SK-MEL-5 (cell line): ENCODE data around the gene DHX35. TPM values are rescaled to one million over a fixed set of nuclear protein-coding genes. Genes with fewer than 3 reads are reported as not detected.
A peak's percentile ranks its signal among the peaks of the same experiment; 100 is the strongest.

Source experiments
- DNase-seq: peaks from one replicate; pipeline ENCODE4 v3.0.0-alpha.2; 2016; ENCODE audit warnings: low read depth, low spot score
- in situ Hi-C: cut with HindIII; loops from 2 replicates; pipeline ENCODE4 v1.10.0; 2016; ENCODE audit warnings: low sequenced_read_pairs, high pct_unique_total_duplicates, low pct_unique_long_range_greater_than_20kb
- total RNA-seq: library from RNA; depleted of rRNA; stranded (reverse); fragments of >200 nt; shearing (Covaris generic); gene quantifications from 2 replicates; pipeline ENCODE4 v1.2.3, GENCODE V29; 2014

Gene DHX35
- total RNA-seq, 1 experiment from 2014 or later: 21.3 TPM

GRCh38 chr20:39040116-39040515 is 78.0 kb downstream of the DHX35 start:
- in situ Hi-C loops: no loop called here
- DNase-seq: no peak

GRCh38 chr20:39041067-39041466 is 78.9 kb downstream of the DHX35 start:
- in situ Hi-C loops: no loop called here

GRCh38 chr20:39042279-39043150 is 80.4 kb downstream of the DHX35 start:
- in situ Hi-C loops: no loop called here
- DNase-seq: no peak

More at GRCh38 chr20:39041067-39041466, 78.9 kb downstream of the DHX35 start:
- DNase-seq: no peak

GRCh38 chr20:39044501-39044900 is 82.4 kb downstream of the DHX35 start:
- in situ Hi-C loops: no loop called here
- DNase-seq: no peak

GRCh38 chr20:39045676-39046075 is 83.5 kb downstream of the DHX35 start:
- no peak for DNase-seq
- in situ Hi-C loops: no loop called here

- DNase-seq: no peak
- in situ Hi-C loops: no loop called here
These were observed 85.4 kb downstream of the DHX35 start for GRCh38 chr20:39047417-39047985.

- DNase-seq: peak; percentile 86
- in situ Hi-C loops: no loop called here
These were observed 86.0 kb downstream of the DHX35 start for GRCh38 chr20:39048000-39048696.

GRCh38 chr20:39049148-39049547 is 87.0 kb downstream of the DHX35 start:
- no peak for DNase-seq
- in situ Hi-C loops: no loop called here

GRCh38 chr20:39049684-39050554 is 87.8 kb downstream of the DHX35 start:
- in situ Hi-C loops: no loop called here
- DNase-seq: peak; percentile 79

GRCh38 chr20:39050555-39050902 is 88.4 kb downstream of the DHX35 start:
- in situ Hi-C loops: no loop called here
- no peak for DNase-seq

GRCh38 chr20:39052676-39053075 is 90.5 kb downstream of the DHX35 start:
- in situ Hi-C loops: no loop called here
- no peak for DNase-seq

- no peak for DNase-seq
- in situ Hi-C loops: no loop called here
These were observed 95.0 kb downstream of the DHX35 start for GRCh38 chr20:39057143-39057542.

GRCh38 chr20:39057911-39058310 is 95.8 kb downstream of the DHX35 start:
- in situ Hi-C loops: no loop called here
- no peak for DNase-seq

GRCh38 chr20:39059036-39059435 is 96.9 kb downstream of the DHX35 start:
- DNase-seq: no peak
- in situ Hi-C loops: no loop called here

GRCh38 chr20:39066471-39067242 is 104.5 kb downstream of the DHX35 start:
- DNase-seq: no peak
- in situ Hi-C loops: no loop called here

- in situ Hi-C loops: no loop called here
- DNase-seq: no peak
These were observed 105.5 kb downstream of the DHX35 start for GRCh38 chr20:39067526-39068216.

GRCh38 chr20:39069976-39070375 is 107.8 kb downstream of the DHX35 start:
- no peak for DNase-seq
- in situ Hi-C loops: no loop called here
